Activated CD4-positive, alpha-beta T cell treated with anti-CD3 and anti-CD28 coated beads for 24 hours (primary cell): ENCODE results near the gene GRIA2.

Experiments
- DNase-seq, 2 donors: peaks; one replicate each; pipeline ENCODE4 v3.0.0-alpha.2; 2020; ENCODE audit warnings: low read depth in 2 of 2

The GRIA2 gene

DNA sequence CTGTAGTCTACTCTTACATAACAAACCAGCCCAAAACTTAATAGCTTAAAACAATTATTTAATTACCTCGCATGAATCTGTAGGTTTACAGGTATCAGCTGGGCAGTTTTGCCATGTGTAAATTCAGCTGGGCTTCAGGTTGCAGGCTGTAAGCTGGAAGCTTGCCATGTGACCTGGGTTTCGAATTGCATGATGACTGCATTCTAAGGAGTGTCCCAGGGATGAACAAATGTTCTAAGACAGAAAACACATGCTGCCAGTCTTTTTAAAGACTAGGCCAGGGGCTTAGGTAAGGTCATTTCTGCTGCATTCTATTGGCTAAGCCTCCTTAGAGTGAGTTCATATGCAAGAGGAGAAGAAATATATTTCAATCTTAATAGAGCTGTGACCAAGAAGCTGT is 44.8 kb downstream of the GRIA2 start:
- DNase-seq = no peak

GRCh38 chr4:157270108-157270507 is 49.6 kb downstream of the GRIA2 start:
- DNase-seq = no peak

DNA sequence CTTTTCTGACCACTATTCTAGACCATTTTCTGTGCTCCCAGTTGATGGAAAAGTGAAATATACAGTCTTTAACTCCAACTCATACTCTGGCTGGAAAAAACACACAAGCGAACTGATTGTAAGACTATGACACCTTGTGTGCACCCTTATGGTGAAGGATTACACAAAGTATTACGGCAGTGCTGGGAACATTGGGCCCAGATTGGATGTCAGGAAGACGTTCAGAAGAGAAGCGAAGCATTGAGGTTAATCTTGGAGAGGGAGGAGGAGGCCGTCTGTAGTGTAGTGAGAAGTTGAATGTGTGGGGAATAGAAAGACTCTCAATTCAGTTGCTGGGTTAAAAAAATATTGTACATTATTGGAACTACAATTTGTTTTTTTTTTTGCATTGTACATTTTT is 50.0 kb downstream of the GRIA2 start:
- DNase-seq = no peak

- no peak for DNase-seq
Observed at GRCh38 chr4:157271166-157271869, 50.8 kb downstream of the GRIA2 start.

DNA sequence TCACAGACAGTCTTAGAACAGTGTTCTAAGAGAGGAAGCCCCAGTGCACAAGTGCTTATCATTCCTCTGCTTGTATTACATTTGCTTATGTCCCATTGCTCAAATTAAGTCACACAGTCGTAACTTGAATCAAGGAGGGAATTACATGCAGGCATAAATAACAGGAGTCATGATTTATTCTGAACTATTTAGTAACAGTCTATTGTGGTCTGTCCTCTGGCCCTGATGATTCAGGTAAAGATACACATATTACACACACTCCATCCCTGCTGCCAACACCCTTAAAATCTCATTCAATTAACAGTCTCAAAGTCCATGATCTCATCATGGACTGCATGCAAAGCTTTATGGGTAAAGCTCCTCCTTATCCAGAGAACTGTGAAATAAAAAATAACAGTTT is 60.1 kb downstream of the GRIA2 start:
- no peak for DNase-seq

GRCh38 chr4:157282019-157282418 is 61.5 kb downstream of the GRIA2 start:
- no peak for DNase-seq

- DNase-seq = no peak
Observed at GRCh38 chr4:157287445-157287844, 66.9 kb downstream of the GRIA2 start.

GRCh38 chr4:157290622-157291021 is 70.1 kb downstream of the GRIA2 start:
- DNase-seq = no peak

DNA sequence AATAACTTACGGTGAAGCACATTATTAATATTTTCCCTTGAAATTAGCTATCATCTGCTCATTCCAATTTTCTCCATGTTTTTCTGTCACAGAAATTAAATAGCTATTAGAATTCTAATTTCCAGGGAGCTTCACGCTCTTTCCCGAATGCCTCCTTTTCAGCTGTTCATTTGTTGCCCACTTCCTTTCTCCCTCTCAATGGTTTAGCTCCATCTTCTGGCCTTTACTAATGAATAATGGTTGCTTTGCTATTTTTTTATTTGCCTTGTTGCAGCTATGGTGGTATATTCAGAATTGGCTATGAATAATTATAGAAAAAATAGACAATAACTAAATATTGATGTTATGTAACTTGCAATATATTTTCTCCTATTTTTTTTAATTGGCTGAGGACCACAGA is 70.5 kb downstream of the GRIA2 start:
- DNase-seq = no peak

DNA sequence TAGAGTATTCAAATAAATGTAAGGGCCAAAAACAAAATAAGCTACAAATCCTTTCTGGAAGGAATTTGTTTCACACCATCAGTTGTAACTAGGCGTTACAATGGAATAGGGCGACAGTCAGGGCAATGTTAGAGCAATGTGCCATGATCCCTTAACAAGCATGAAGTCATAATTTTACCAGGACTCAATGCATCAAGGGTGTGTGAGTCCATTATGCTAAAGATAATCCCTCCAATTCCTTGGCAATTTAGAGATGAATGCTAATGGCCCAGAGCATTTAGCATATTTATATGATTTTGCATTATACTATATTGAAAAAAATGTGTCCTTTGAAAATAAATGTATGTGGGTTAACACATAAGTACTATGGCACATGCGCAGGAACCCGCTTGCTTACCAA is 73.1 kb downstream of the GRIA2 start:
- no peak for DNase-seq

DNA sequence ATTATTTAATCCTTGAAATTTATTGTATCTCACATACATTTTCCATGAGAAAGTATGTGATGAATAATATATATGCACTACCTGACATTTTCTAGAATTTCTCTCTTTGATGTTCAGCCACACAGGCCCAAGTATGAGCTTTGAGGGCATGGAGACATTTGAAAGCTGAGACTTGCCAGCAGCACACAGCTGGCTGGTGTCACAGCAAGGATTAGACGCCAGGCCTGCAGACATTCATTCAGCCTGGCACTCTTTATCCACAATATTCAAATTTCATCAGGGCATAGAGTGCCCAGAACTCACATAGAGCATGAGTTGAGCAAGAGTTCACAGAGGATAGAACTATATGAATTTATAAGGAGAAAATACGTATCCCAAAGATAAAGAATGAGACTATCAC is 74.0 kb downstream of the GRIA2 start:
- no peak for DNase-seq

DNA sequence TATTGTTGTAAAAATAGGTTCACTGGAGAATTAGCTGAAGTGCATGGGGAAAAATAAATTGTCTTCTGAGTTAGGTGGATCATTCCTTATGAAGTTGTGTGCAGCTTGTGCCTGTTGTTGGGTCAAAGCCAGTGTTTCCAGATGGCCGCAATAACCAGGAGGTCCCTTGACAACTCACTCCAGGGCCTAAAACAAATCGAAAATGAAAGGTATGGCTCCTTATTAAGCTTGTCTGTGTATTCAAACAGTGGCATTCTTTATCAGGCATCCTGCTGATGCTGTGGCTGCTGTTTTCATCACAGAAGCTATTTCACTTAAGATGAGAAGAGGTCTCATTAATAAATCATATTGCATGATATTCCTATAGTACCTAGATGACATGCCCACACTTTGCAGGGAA is 80.2 kb downstream of the GRIA2 start:
- DNase-seq = no peak

DNA sequence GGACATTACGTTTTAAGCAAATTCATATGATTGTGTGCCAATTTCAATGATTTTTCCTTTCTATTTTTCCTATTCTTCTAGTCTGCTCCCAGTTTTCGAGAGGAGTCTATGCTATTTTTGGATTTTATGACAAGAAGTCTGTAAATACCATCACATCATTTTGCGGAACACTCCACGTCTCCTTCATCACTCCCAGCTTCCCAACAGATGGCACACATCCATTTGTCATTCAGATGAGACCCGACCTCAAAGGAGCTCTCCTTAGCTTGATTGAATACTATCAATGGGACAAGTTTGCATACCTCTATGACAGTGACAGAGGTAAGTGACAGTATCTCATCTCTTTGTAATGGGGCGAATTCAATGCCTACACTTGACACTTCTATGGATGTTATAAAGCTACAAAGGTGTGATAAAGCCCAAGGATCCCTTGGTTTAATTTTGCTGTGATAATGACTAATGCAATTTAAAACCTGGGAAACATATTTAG is 83.0 kb downstream of the GRIA2 start:
- DNase-seq = no peak

DNA sequence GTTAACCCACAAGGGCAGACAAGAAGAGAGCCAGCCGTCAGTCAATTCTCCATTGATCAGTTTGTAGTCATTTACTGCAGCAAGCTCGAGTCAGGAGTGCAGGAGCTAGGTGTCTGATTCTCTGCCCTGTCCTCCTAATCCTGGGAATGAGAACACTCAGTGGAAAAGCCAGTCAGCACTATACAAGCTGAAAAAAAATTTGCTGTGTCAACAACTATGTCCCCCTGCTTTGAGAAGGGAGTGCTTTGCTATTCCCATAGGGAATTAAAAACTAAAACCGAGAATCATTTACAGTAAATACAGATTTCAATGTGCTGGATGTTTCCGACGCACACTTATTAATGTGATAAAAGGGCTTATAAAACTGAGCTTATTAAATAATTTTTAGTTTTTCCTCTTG is 84.2 kb downstream of the GRIA2 start:
- DNase-seq = no peak

DNA sequence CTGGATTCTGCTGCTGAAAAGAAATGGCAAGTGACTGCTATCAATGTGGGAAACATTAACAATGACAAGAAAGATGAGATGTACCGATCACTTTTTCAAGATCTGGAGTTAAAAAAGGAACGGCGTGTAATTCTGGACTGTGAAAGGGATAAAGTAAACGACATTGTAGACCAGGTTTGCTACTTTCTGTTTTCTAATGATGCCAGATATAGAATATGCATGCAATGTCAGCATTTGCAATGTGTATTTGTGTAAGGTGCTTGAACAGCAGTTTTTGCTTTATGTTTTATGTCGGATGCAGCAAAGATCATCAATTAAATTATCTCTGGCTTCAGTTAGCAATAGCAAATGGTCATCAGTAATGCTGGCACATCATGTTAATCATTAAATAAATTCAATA is 92.2 kb downstream of the GRIA2 start:
- no peak for DNase-seq

GRCh38 chr4:157314906-157315305 is 94.4 kb downstream of the GRIA2 start:
- DNase-seq = no peak

DNA sequence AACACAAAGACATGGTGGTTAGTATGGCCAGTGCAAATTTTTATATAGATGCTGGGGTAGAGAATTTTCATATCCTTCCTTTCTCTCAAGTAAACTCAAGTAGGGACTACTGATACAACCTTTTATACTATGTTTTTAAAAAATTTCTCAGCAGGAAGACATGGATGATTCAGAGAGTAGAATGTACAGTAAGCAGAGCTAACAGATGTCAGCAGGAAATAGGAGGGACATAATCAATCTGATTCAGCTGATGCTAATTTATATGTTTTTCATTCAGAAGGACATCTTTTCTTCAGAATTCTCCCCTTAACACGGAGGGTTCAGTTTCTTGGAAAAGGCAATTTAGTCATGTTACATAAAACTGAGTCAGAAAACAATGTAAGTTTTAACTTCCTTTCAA is 95.4 kb downstream of the GRIA2 start:
- no peak for DNase-seq

DNA sequence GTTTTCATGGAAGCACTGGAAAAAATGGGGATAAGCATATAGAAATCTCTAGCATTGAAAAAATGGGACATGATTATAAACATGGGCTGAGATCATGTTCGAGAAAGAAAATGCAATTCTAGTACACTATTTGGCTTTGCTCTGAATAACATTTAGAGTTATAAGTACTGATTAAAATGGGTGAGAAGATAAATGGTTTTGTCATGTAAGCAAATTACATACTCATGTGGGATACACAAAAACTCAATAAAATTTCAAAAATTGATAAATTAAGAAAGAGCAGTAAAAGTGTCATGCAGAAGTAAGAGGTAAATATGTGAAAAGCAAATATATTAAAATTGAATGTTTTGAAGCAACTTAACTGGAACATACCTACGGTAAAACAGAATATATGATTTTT is 99.6 kb downstream of the GRIA2 start:
- DNase-seq = no peak

GRCh38 chr4:157327666-157328065 is 107.1 kb downstream of the GRIA2 start:
- no peak for DNase-seq

- no peak for DNase-seq
Observed at GRCh38 chr4:157357887-157358286, 137.4 kb downstream of the GRIA2 start.

DNA sequence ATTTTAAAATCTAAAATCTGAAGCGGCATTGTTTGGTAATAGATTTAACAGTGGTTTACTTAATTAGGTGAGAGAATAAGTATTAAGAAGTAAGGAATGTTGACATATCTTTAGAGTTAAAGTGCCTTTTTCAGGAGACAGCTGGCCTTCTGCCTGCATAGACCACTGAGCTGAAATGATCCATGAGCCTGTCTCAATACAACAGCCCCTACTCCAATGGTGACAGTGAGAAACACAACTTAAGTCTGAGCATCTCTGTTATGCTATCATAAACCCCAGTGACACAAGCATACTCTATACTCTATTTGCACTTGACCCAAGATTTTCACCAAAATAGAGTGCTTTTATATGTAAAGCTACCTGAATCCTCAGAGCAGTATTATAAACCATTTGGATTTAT is 137.9 kb downstream of the GRIA2 start:
- no peak for DNase-seq

GRCh38 chr4:157358851-157359250 is 138.3 kb downstream of the GRIA2 start:
- no peak for DNase-seq

GRCh38 chr4:157363360-157363759 is 142.8 kb downstream of the GRIA2 start:
- no peak for DNase-seq

DNA sequence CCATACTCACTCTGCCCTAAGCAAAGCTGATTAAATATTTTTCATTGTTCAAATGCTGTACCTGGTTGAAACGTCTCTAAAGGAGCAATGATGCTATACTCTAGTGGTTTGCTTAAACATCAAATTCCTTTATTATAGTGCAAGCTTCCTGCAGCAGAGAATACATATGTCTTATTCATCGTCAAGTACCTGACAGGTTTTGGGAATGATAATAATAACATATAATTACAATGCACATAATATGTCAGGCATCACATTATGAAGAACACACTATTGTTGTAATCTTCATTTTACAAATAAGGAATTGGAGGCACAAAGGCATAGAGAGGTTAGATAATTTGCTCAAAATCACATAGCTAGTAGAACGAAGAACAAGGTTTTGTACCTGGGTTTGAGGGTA is 151.6 kb downstream of the GRIA2 start:
- DNase-seq = no peak
